Trophoblast cell (in vitro differentiated cells and primary cell): ENCODE results near the gene MYZAP. TPM values are rescaled to one million over a fixed set of nuclear protein-coding genes. Genes with fewer than 3 reads are reported as not detected.

Experiments
- DNase-seq, 2 donors: peaks; one replicate each; pipeline ENCODE4 v3.0.0-alpha.2; 2016
- H2AFZ ChIP-seq: 2 replicates; pipeline ENCODE4 v1.6.1; 2013; ENCODE audit warnings: low read length, moderate library complexity, mild to moderate bottlenecking; ENCODE audit not compliant: insufficient read depth, poor library complexity
- H2AK5ac ChIP-seq: 2 replicates; pipeline ENCODE4 v1.6.1; 2013; ENCODE audit warnings: mild to moderate bottlenecking, low read length
- H2BK120ac ChIP-seq: 2 replicates; pipeline ENCODE4 v1.6.1; 2013; ENCODE audit warnings: low read length, mild to moderate bottlenecking, moderate library complexity; ENCODE audit not compliant: insufficient read depth, poor library complexity
- H2BK12ac ChIP-seq: 2 replicates; pipeline ENCODE4 v1.6.1; 2013; ENCODE audit warnings: mild to moderate bottlenecking, low read length, moderate library complexity
- H2BK5ac ChIP-seq: 2 replicates; pipeline ENCODE4 v1.6.1; 2013; ENCODE audit warnings: low read length, low read depth, moderate library complexity, mild to moderate bottlenecking; ENCODE audit not compliant: poor library complexity
- H3K14ac ChIP-seq: 2 replicates; pipeline ENCODE4 v1.6.1; 2013; ENCODE audit warnings: mild to moderate bottlenecking, low read length
- H3K18ac ChIP-seq: 2 replicates; pipeline ENCODE4 v1.6.1; 2013; ENCODE audit warnings: mild to moderate bottlenecking, low read length
- H3K23ac ChIP-seq: 2 replicates; pipeline ENCODE4 v1.6.1; 2013; ENCODE audit warnings: low read length
- H3K27ac ChIP-seq: 2 replicates; pipeline ENCODE4 v1.5.1; 2013; ENCODE audit warnings: low read depth, mild to moderate bottlenecking, inconsistent platforms, low read length, moderate library complexity
- H3K27me3 ChIP-seq: 2 replicates; pipeline ENCODE4 v1.6.1; 2013; ENCODE audit warnings: inconsistent platforms, mild to moderate bottlenecking, low read length, moderate library complexity; ENCODE audit not compliant: insufficient read depth
- H3K36me3 ChIP-seq, 2 experiments: 1 replicate in 1 of 2; 2 replicates in 1 of 2; pipeline ENCODE4 v1.6.1; 2013; ENCODE audit warnings: low read length in 2 of 2, mild to moderate bottlenecking in 2 of 2, moderate library complexity in 1 of 2; ENCODE audit not compliant: insufficient read depth in 2 of 2, control insufficient read depth in 1 of 2
- H3K4ac ChIP-seq: 2 replicates; pipeline ENCODE4 v1.6.1; 2013; ENCODE audit warnings: low read depth, mild to moderate bottlenecking, low read length, moderate library complexity
- H3K4me1 ChIP-seq, 2 experiments: 1 replicate in 1 of 2; 2 replicates in 1 of 2; pipeline ENCODE4 v1.6.1; 2013; ENCODE audit warnings: low read length in 2 of 2, mild to moderate bottlenecking in 2 of 2, moderate library complexity in 1 of 2; ENCODE audit not compliant: insufficient read depth in 2 of 2, control insufficient read depth in 1 of 2
- H3K4me2 ChIP-seq: 2 replicates; pipeline ENCODE4 v1.6.1; 2013; ENCODE audit warnings: inconsistent platforms, mild to moderate bottlenecking, low read length, moderate library complexity
- H3K4me3 ChIP-seq: 2 replicates; pipeline ENCODE4 v1.5.1; 2013; ENCODE audit warnings: mild to moderate bottlenecking, low read depth, low read length, inconsistent platforms
- H3K79me1 ChIP-seq: one replicate; pipeline ENCODE4 v1.6.1; 2013; ENCODE audit warnings: low read length
- H3K79me2 ChIP-seq: 2 replicates; pipeline ENCODE4 v1.6.1; 2013; ENCODE audit warnings: low read length, mild to moderate bottlenecking; ENCODE audit not compliant: control insufficient read depth, insufficient read depth, poor library complexity
- H3K9ac ChIP-seq: 2 replicates; pipeline ENCODE4 v1.6.1; 2013; ENCODE audit warnings: mild to moderate bottlenecking, low read length
- H3K9me3 ChIP-seq: 2 replicates; pipeline ENCODE4 v1.6.1; 2013; ENCODE audit warnings: low read depth, mild to moderate bottlenecking, control low read depth, inconsistent platforms, low read length; ENCODE audit not compliant: insufficient read depth
- H4K12ac ChIP-seq: 2 replicates; pipeline ENCODE4 v1.6.1; 2013; ENCODE audit warnings: low read depth, mild to moderate bottlenecking, low read length, moderate library complexity
- H4K8ac ChIP-seq: 2 replicates; pipeline ENCODE4 v1.6.1; 2013; ENCODE audit warnings: low read depth, mild to moderate bottlenecking, low read length, moderate library complexity
- H4K91ac ChIP-seq: one replicate; pipeline ENCODE4 v1.6.1; 2013; ENCODE audit warnings: low read depth, mild to moderate bottlenecking, low read length, moderate library complexity
- WGBS: extraction: QIAGEN DNeasy Blood & Tissue Kit; methylation state at CpG from one replicate; pipeline ENCODE4 v1.1.7; 2013; ENCODE audit warnings: missing lambda C conversion rate; ENCODE audit not compliant: insufficient read length, insufficient coverage; ENCODE audit errors: extremely low coverage; 5-methylcytosine and 5-hydroxymethylcytosine counted together
- polyA plus RNA-seq: library from polyadenylated mRNA; stranded (reverse); fragments of 200-250 nt; gene quantifications from 2 replicates; pipeline ENCODE4 v1.2.3, GENCODE V29; 2013

Gene MYZAP
- polyA plus RNA-seq = 0.26 and 0.37 TPM in 2 replicates

- H3K9ac ChIP-seq = no peak within 1 kb of the TSS
Measured at GRCh38 chr15:57591822-57592367, at the start of gene MYZAP. MYZAP (plus strand) TSS chr15:57591904; CDS start chr15:57592035, 131 bp downstream.

GRCh38 chr15:57542505-57542817 is 49.2 kb upstream of the MYZAP start:
- Histone ChIP-seq H2AFZ (no peak overlapping the region), H3K9ac (no peak overlapping the region), H4K12ac (no peak overlapping the region), H3K18ac (no peak overlapping the region), H3K14ac (no peak overlapping the region), H3K79me1 (peaks cover 2% of the 10 kb centered on the region), H3K36me3 (peaks cover 22 to 24% of the 10 kb centered on the region in 2 experiments), H2BK12ac (no peak overlapping the region), H2BK120ac (no peak overlapping the region), H3K4me3 (no peak overlapping the region), H3K27ac (no peak overlapping the region), H2BK5ac (no peak overlapping the region), H3K4me1 (peaks cover 16% of the 10 kb centered on the region in 2 experiments), H4K8ac (no peak overlapping the region), H2AK5ac (no peak overlapping the region), H3K4ac (no peak overlapping the region), H3K23ac (no peak overlapping the region), H3K79me2 (no peaks in the 10 kb centered on the region), H3K9me3 (no peaks in the 10 kb centered on the region), H3K27me3 (no peaks in the 10 kb centered on the region), H4K91ac (no peak overlapping the region), H3K4me2 (no peak overlapping the region)
- no peak for DNase-seq
- no CpG with 5 or more reads among the region's 4 CpGs for WGBS

More at GRCh38 chr15:57591822-57592367, at the start of gene MYZAP:
- H2AFZ ChIP-seq = peak within 1 kb of the TSS; percentile 64
- no peak within 1 kb of the TSS for H3K23ac ChIP-seq
- DNase-seq = peak in 1 of 2 donors; percentile 81
- no CpG with 5 or more reads among the region's 58 CpGs for whole genome bisulfite sequencing
- H4K91ac ChIP-seq = no peak within 1 kb of the TSS
- H3K27ac ChIP-seq = no peak within 1 kb of the TSS
- peaks cover 7 to 8% of the 10 kb centered on the region in 2 experiments for H3K4me1 ChIP-seq
- no peak within 1 kb of the TSS for H2AK5ac ChIP-seq
- H3K4me2 ChIP-seq = peak within 1 kb of the TSS; percentile 83
- no peak within 1 kb of the TSS for H3K4ac ChIP-seq
- H3K9me3 ChIP-seq = peaks cover 5% of the 10 kb centered on the region
- H2BK5ac ChIP-seq = no peak within 1 kb of the TSS
- H3K79me1 ChIP-seq = no peaks in the 10 kb centered on the region
- no peaks in the 10 kb centered on the region for H3K79me2 ChIP-seq
- H3K14ac ChIP-seq = no peak within 1 kb of the TSS
- no peak within 1 kb of the TSS for H4K8ac ChIP-seq
- peak within 1 kb of the TSS; percentile 75 for H3K4me3 ChIP-seq
- no peak within 1 kb of the TSS for H3K18ac ChIP-seq
- no peak within 1 kb of the TSS for H2BK120ac ChIP-seq
- no peaks in the 10 kb centered on the region for H3K36me3 ChIP-seq
- no peak within 1 kb of the TSS for H4K12ac ChIP-seq
- H3K27me3 ChIP-seq = no peaks in the 10 kb centered on the region
- H2BK12ac ChIP-seq = no peak within 1 kb of the TSS

- Histone ChIP-seq H3K23ac (no peak overlapping the region), H4K91ac (no peak overlapping the region), H3K79me2 (no peaks in the 10 kb centered on the region), H4K8ac (no peak overlapping the region), H3K4me2 (no peak overlapping the region), H3K18ac (no peak overlapping the region), H2AFZ (no peak overlapping the region), H2BK12ac (no peak overlapping the region), H3K4ac (no peak overlapping the region), H3K9me3 (peaks cover 2% of the 10 kb centered on the region), H2AK5ac (no peak overlapping the region), H3K36me3 (peaks cover 23 to 25% of the 10 kb centered on the region in 2 experiments), H4K12ac (no peak overlapping the region), H3K27me3 (no peaks in the 10 kb centered on the region), H2BK5ac (no peak overlapping the region), H3K79me1 (no peaks in the 10 kb centered on the region), H3K4me3 (no peak overlapping the region), H3K9ac (no peak overlapping the region), H3K4me1 (peaks cover 14 to 19% of the 10 kb centered on the region in 2 experiments), H3K14ac (no peak overlapping the region), H2BK120ac (no peak overlapping the region), H3K27ac (no peak overlapping the region)
- WGBS = no CpG with 5 or more reads among the region's 11 CpGs
- DNase-seq = no peak
Measured at GRCh38 chr15:57544848-57545480, 46.7 kb upstream of the MYZAP start.

GRCh38 chr15:57545995-57546394 is 45.7 kb upstream of the MYZAP start:
- H3K4me1 ChIP-seq = peaks cover 10 to 18% of the 10 kb centered on the region in 2 experiments
- no peak overlapping the region for H3K23ac ChIP-seq
- H2BK12ac ChIP-seq = no peak overlapping the region
- H3K36me3 ChIP-seq = peaks cover 23 to 25% of the 10 kb centered on the region in 2 experiments
- H4K8ac ChIP-seq = no peak overlapping the region
- H3K4me3 ChIP-seq = no peak overlapping the region
- H3K18ac ChIP-seq = no peak overlapping the region
- H3K27me3 ChIP-seq = no peaks in the 10 kb centered on the region
- H2BK5ac ChIP-seq = no peak overlapping the region
- DNase-seq = no peak
- no peak overlapping the region for H2AFZ ChIP-seq
- no peaks in the 10 kb centered on the region for H3K79me2 ChIP-seq
- peaks cover 2% of the 10 kb centered on the region for H3K9me3 ChIP-seq
- no peak overlapping the region for H2BK120ac ChIP-seq
- no CpG with 5 or more reads among the region's 8 CpGs for WGBS
- H4K12ac ChIP-seq = no peak overlapping the region
- no peak overlapping the region for H3K27ac ChIP-seq
- H3K14ac ChIP-seq = no peak overlapping the region
- no peak overlapping the region for H3K4ac ChIP-seq
- no peak overlapping the region for H3K9ac ChIP-seq
- H3K4me2 ChIP-seq = no peak overlapping the region
- H3K79me1 ChIP-seq = peaks cover under 1% of the 10 kb centered on the region
- no peak overlapping the region for H4K91ac ChIP-seq
- no peak overlapping the region for H2AK5ac ChIP-seq
